ENCODE data around the gene ZNF148. TPM values are rescaled to one million over a fixed set of nuclear protein-coding genes. Genes with fewer than 3 reads are reported as not detected.

ZNF148 gene
- total RNA-seq, 1 experiment from 2014 or later: 24.8 TPM

- no peak overlapping the region for H3K4ac ChIP-seq (ENCODE audit: low read depth, low read length)
- no peak overlapping the region for H2BK20ac ChIP-seq (ENCODE audit: low read depth, low read length, poor library complexity, severe bottlenecking)
- Mint-ChIP-seq H3K27ac (no peak overlapping the region), H3K9me3 (no peaks in the 10 kb centered on the region), H3K4me3 (no peak overlapping the region), H3K36me3 (ENCODE audit: insufficient read depth in 1 of 3, low read depth in 3 of 3) (peaks cover 0 to 5% (median 4%) of the 10 kb centered on the region in 3 experiments; a peak in 4 of 7 replicates), H3K27me3 (ENCODE audit: low read depth) (no peaks in the 10 kb centered on the region), H3K4me1 (peaks cover 10% of the 10 kb centered on the region in 2 experiments)
- H3K4me1 ChIP-seq (ENCODE audit: insufficient read depth, low read length): no peaks in the 10 kb centered on the region
- no peaks in the 10 kb centered on the region for H3K9me3 ChIP-seq (ENCODE audit: control insufficient read depth, low read depth, low read length)
- H4K8ac ChIP-seq (replicated peaks; ENCODE audit: insufficient read length, low read depth, low read length): no peak overlapping the region
- WGBS (ENCODE audit: extremely low coverage, insufficient read length, low lambda C conversion rate): no CpG with 5 or more reads among the region's 2 CpGs
- no peaks in the 10 kb centered on the region for H3K27me3 ChIP-seq (ENCODE audit: insufficient read depth, low read length)
- H2AK5ac ChIP-seq (ENCODE audit: insufficient read length, low read length): no peak overlapping the region
- no peak for DNase-seq
- no peak overlapping the region for H3K14ac ChIP-seq (ENCODE audit: insufficient read depth, low read length)
- no peak overlapping the region for H3K4me2 ChIP-seq (ENCODE audit: insufficient read depth, insufficient read length, low read length)
- TF ChIP-seq CTCF (conservative IDR thresholded peaks at IDR 0.05): no peak
- no peak overlapping the region for H3K27ac ChIP-seq (ENCODE audit: insufficient read length, low read depth, low read length)
- no peak overlapping the region for H3K18ac ChIP-seq (ENCODE audit: insufficient read length, low read depth, low read length)
- H2BK15ac ChIP-seq (ENCODE audit: low read depth, low read length): no peak overlapping the region
- no peak overlapping the region for H4K91ac ChIP-seq (ENCODE audit: insufficient read length, low read depth, low read length)
- no peak overlapping the region for H3T11ph ChIP-seq (ENCODE audit: low read length)
- no peaks in the 10 kb centered on the region for H3K23me2 ChIP-seq (ENCODE audit: insufficient read length, low read depth, low read length, poor library complexity, severe bottlenecking)
- H3K23ac ChIP-seq (ENCODE audit: insufficient read length, low read depth, low read length): no peak overlapping the region
- H3K79me2 ChIP-seq (ENCODE audit: insufficient read depth, low read length): peaks cover 14% of the 10 kb centered on the region; the same call in 1 of the 2 replicates
- H2BK12ac ChIP-seq (ENCODE audit: insufficient read length, low read depth, low read length): no peak overlapping the region
- no peak overlapping the region for H2BK120ac ChIP-seq (ENCODE audit: low read depth, low read length, poor library complexity, severe bottlenecking)
- H3K9ac ChIP-seq (ENCODE audit: extremely low read depth, insufficient read length, low read length): no peak overlapping the region
- no peak overlapping the region for H3K56ac ChIP-seq (ENCODE audit: insufficient read length, low read depth, low read length)
- H2BK5ac ChIP-seq (ENCODE audit: insufficient read length, low read length): no peak overlapping the region
- H2AFZ ChIP-seq (ENCODE audit: low read length): no peak overlapping the region
- no peaks in the 10 kb centered on the region for H4K20me1 ChIP-seq (ENCODE audit: control insufficient read depth, insufficient read depth, insufficient read length)
- peaks cover 17% of the 10 kb centered on the region for H3K79me1 ChIP-seq (ENCODE audit: insufficient read depth, low read depth, low read length, poor library complexity, severe bottlenecking)
- H4K5ac ChIP-seq (ENCODE audit: insufficient read length, low read depth, low read length): no peak overlapping the region
Measured at GRCh38 chr3:125366132-125366531, 9.0 kb downstream of the ZNF148 start.

Data from H9 (cell line).